GM12873 (cell line): Measurements from ENCODE around the gene CACHD1.

Experiments used
- CTCF ChIP-seq: IDR thresholded peaks from 2 replicates; pipeline ENCODE4 v1.5.1; 2012; ENCODE audit warnings: low read depth, mild to moderate bottlenecking, moderate library complexity, low read length, control low read depth; ENCODE audit not compliant: insufficient read depth; ENCODE audit errors: missing control alignments

The CACHD1 gene

DNA sequence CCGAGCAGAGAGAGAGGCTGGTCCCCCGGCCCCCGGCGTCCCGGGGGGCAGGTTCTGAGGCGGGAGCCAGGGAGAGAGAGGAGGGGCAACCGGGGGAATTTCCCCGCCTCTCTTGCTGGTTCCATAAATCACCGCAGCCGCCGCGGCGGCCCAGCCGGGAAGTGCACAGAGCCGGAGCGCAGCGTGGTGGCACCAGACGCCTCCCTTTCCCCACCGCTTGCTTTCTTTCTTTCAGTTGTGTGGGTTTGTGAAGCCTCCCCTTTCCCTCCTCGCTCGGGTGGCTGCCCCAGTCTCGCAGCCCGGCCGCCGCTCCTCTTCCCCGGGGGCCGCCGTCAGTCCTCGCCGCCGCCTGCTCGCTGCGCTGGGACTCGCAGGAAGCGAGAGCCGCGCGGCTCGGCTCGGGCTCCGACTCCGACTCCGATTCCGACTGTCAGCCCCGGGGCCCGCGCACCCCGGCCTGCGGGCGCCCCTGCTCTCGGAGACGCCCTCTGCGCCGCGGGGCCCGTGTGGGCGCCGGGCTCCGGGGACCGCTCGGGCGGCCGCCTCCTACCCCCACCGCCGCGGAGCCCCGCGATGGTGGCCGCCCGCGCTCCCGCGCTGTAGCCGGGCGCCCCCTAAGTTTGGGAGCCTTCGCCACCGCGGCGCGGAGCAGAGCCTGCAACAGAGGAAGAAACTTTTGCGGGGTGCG is at the start of gene CACHD1:
CACHD1 (plus strand) TSS at position 153 of the 688 bp plus-strand sequence. CDS start 616 bp downstream, outside the sequence.
- no peak for TF ChIP-seq CTCF

GRCh38 chr1:64421377-64421776 is 48.6 kb upstream of the CACHD1 start:
- TF ChIP-seq CTCF = no peak

DNA sequence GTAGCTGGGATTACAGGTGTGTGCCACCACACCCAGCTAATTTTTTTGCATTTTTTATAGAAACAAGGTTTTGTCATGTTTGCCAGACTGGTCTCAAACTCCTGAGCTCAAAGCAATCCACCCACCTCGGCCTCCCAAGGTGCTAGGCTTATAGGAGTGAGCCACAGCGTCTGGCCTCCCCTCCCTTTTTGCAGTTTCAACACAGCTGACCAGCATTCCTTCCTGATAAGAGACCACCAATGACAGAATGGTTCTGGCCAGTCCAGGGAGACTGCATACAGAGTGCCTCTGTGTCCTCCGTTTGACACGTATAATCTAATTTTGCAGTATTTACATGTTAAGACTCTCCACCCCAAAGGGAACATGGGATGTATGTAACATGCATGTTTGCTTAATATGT is 46.4 kb upstream of the CACHD1 start:
- no peak for TF ChIP-seq CTCF

- no peak for TF ChIP-seq CTCF
These were observed 45.5 kb upstream of the CACHD1 start for GRCh38 chr1:64424412-64424811.

GRCh38 chr1:64425521-64425920 is 44.4 kb upstream of the CACHD1 start:
- TF ChIP-seq CTCF = no peak

GRCh38 chr1:64426681-64427080 is 43.2 kb upstream of the CACHD1 start:
- TF ChIP-seq CTCF = no peak

DNA sequence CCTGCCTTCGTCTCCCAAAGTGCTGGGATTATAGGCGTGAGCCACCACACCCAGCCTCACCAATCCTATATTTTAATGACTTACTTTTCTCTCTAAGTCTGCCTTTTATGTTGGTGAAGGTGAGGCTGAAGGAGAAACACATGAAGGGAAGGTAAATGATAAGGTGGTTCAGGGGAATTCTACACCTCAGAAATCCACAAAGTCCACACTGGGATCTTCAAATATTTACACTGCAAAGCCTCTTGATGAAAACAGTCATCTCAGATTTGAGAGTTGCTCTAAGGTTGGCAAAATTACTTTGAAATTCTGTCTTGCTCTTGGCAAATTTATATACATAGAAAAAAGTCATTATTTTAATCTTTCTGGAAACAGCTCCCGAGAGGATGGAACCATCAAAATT is 42.0 kb upstream of the CACHD1 start:
- no peak for TF ChIP-seq CTCF
